IMR-90 (cell line): Measurements from ENCODE around the gene ACTR1A. TPM values are rescaled to one million over a fixed set of nuclear protein-coding genes. Genes with fewer than 3 reads are reported as not detected.

ENCODE experiments used
- ATAC-seq: fragments of 200-7000 bp; cut with Tn5 transposase; 2 replicates; pipeline ENCODE4 v1.9.1; 2020; ENCODE audit warnings: low read depth, mild to moderate bottlenecking, moderate library complexity
- BruUV-seq: library from RNA; stranded (reverse); fragments of 400-500 nt; replicated peaks from 2 replicates; lab custom pipeline; 2021; lab: Mats Ljungman, UMichigan
- CTCF ChIA-PET: fragments of 300-600 bp; formaldehyde crosslinking; extraction: SDS; loops from one replicate; lab custom pipeline; 2021; ENCODE audit warnings: antibody characterized with exemption; lab: Yijun Ruan, JAX
- POLR2A ChIA-PET: fragments of 300-600 bp; sonication (Branson Sonifier 250); formaldehyde crosslinking; loops from one replicate; lab custom pipeline; 2022; ENCODE audit warnings: antibody characterized with exemption; ENCODE audit not compliant: unreplicated experiment; lab: Charles Lee
- DNase-seq: peaks from one replicate; pipeline ENCODE4 v3.0.0; 2013
- H2AFZ ChIP-seq: replicated peaks from 2 replicates; pipeline ENCODE3; 2013; ENCODE audit warnings: low read length, mild to moderate bottlenecking; ENCODE audit not compliant: poor library complexity
- H2AK5ac ChIP-seq: 2 replicates; pipeline ENCODE4 v1.6.1; 2013; ENCODE audit warnings: low read depth, low read length, inconsistent platforms
- H2AK9ac ChIP-seq: replicated peaks from 2 replicates; pipeline ENCODE3; 2013; ENCODE audit warnings: mild to moderate bottlenecking, low read depth, low read length, moderate library complexity; ENCODE audit not compliant: poor library complexity
- H2BK120ac ChIP-seq: 2 replicates; pipeline ENCODE4 v1.6.1; 2013; ENCODE audit warnings: low read depth, low read length, inconsistent platforms
- H2BK15ac ChIP-seq: 3 replicates; pipeline ENCODE4 v1.6.1; 2013; ENCODE audit warnings: low read depth, low read length, inconsistent platforms
- H2BK20ac ChIP-seq: 2 replicates; pipeline ENCODE4 v1.6.1; 2013; ENCODE audit warnings: low read depth, mild to moderate bottlenecking, inconsistent platforms, low read length, moderate library complexity
- H2BK5ac ChIP-seq: 2 replicates; pipeline ENCODE4 v1.6.1; 2013; ENCODE audit warnings: mild to moderate bottlenecking, low read depth, low read length, inconsistent platforms; ENCODE audit not compliant: poor library complexity, severe bottlenecking
- H3K14ac ChIP-seq: replicated peaks from 2 replicates; pipeline ENCODE4 v1.6.1; 2013; ENCODE audit warnings: low read depth, low read length, inconsistent platforms
- H3K18ac ChIP-seq: 2 replicates; pipeline ENCODE4 v1.6.1; 2013; ENCODE audit warnings: low read depth, low read length, control low read depth
- H3K23ac ChIP-seq: 2 replicates; pipeline ENCODE4 v1.6.1; 2013; ENCODE audit warnings: low read depth, low read length, inconsistent platforms
- H3K27ac ChIP-seq: 2 replicates; pipeline ENCODE4 v1.5.1; 2013; ENCODE audit warnings: mild to moderate bottlenecking, control low read depth, low read length; ENCODE audit not compliant: insufficient read depth
- H3K27me3 ChIP-seq: 2 replicates; pipeline ENCODE4 v1.6.1; 2013; ENCODE audit warnings: low read length; ENCODE audit not compliant: control insufficient read depth, insufficient read depth
- H3K36me3 ChIP-seq: 2 replicates; pipeline ENCODE4 v1.6.1; 2013; ENCODE audit warnings: low read length, mixed read lengths; ENCODE audit not compliant: control insufficient read depth, insufficient read depth
- H3K4ac ChIP-seq: 2 replicates; pipeline ENCODE4 v1.6.1; 2013; ENCODE audit warnings: low read depth, low read length, inconsistent platforms
- H3K4me1 ChIP-seq: 2 replicates; pipeline ENCODE4 v1.6.1; 2013; ENCODE audit warnings: low read length, mixed read lengths; ENCODE audit not compliant: control insufficient read depth, insufficient read depth
- H3K4me2 ChIP-seq: 2 replicates; pipeline ENCODE4 v1.6.1; 2013; ENCODE audit warnings: low read depth, mild to moderate bottlenecking, control low read depth, low read length, moderate library complexity
- H3K4me3 ChIP-seq: 2 replicates; pipeline ENCODE4 v1.5.1; 2013; ENCODE audit warnings: low read depth, mild to moderate bottlenecking, control low read depth, low read length, moderate library complexity; ENCODE audit not compliant: insufficient read depth
- H3K56ac ChIP-seq: 2 replicates; pipeline ENCODE4 v1.6.1; 2013; ENCODE audit warnings: low read length, inconsistent platforms; ENCODE audit not compliant: insufficient read depth; ENCODE audit errors: extremely low read depth
- H3K79me1 ChIP-seq, 2 experiments: 2 replicates each; pipeline ENCODE4 v1.6.1; 2013; ENCODE audit warnings: low read length in 2 of 2, inconsistent platforms in 1 of 2, low read depth in 1 of 2
- H3K9ac ChIP-seq: 2 replicates; pipeline ENCODE4 v1.6.1; 2013; ENCODE audit warnings: low read depth, low read length, control low read depth
- H3K9me1 ChIP-seq: 2 replicates; pipeline ENCODE4 v1.6.1; 2013; ENCODE audit warnings: low read length, inconsistent platforms; ENCODE audit not compliant: insufficient read depth
- H3K9me3 ChIP-seq: 2 replicates; pipeline ENCODE4 v1.6.1; 2013; ENCODE audit warnings: low read length; ENCODE audit not compliant: control insufficient read depth, insufficient read depth
- H4K20me1 ChIP-seq: 2 replicates; pipeline ENCODE4 v1.6.1; 2013; ENCODE audit warnings: low read length, inconsistent platforms; ENCODE audit not compliant: insufficient read depth
- H4K5ac ChIP-seq: 2 replicates; pipeline ENCODE4 v1.6.1; 2013; ENCODE audit warnings: mild to moderate bottlenecking, low read depth, low read length, control low read depth
- H4K8ac ChIP-seq, 2 experiments: 2 replicates each; pipeline ENCODE4 v1.6.1; 2013; ENCODE audit warnings: low read depth in 2 of 2, low read length in 2 of 2, control low read depth in 1 of 2, inconsistent platforms in 1 of 2
- H4K91ac ChIP-seq: 2 replicates; pipeline ENCODE4 v1.6.1; 2013; ENCODE audit warnings: low read depth, low read length, inconsistent platforms; ENCODE audit not compliant: insufficient read depth
- BHLHE40 ChIP-seq: fragments of 150-350 bp; IDR thresholded peaks from 2 replicates; pipeline ENCODE4 v1.6.1; 2016; ENCODE audit warnings: mild to moderate bottlenecking, low read depth, low read length
- CEBPB ChIP-seq: IDR thresholded peaks from 2 replicates; pipeline ENCODE4 v1.6.1; 2012; ENCODE audit warnings: low read depth, low read length, improper control_type of control experiment
- CHD1 ChIP-seq: IDR thresholded peaks from 2 replicates; pipeline ENCODE4 v1.6.1; 2012; ENCODE audit warnings: low read depth, low read length, improper control_type of control experiment
- ELK1 ChIP-seq: fragments of 150-350 bp; IDR thresholded peaks from 2 replicates; pipeline ENCODE4 v1.6.1; 2016; ENCODE audit warnings: low read depth, mild to moderate bottlenecking, low read length, moderate library complexity, borderline replicate concordance
- MAFK ChIP-seq: IDR thresholded peaks from 2 replicates; pipeline ENCODE4 v1.6.1; 2012; ENCODE audit warnings: low read depth, low read length, improper control_type of control experiment
- MAZ ChIP-seq: IDR thresholded peaks from 2 replicates; pipeline ENCODE4 v1.6.1; 2012; ENCODE audit warnings: low read depth, mild to moderate bottlenecking, low read length, improper control_type of control experiment, moderate library complexity, borderline replicate concordance
- POLR2A ChIP-seq: IDR thresholded peaks from 2 replicates; pipeline ENCODE4 v1.6.1; 2012; ENCODE audit warnings: mild to moderate bottlenecking, low read depth, low read length
- RCOR1 ChIP-seq: IDR thresholded peaks from 2 replicates; pipeline ENCODE4 v1.6.1; 2012; ENCODE audit warnings: mild to moderate bottlenecking, low read length, improper control_type of control experiment; ENCODE audit not compliant: insufficient replicate concordance
- RFX5 ChIP-seq: IDR thresholded peaks from 2 replicates; pipeline ENCODE4 v1.8.0; 2012; ENCODE audit warnings: low read depth, mild to moderate bottlenecking, low read length, moderate library complexity
- SMC3 ChIP-seq: fragments of 150-350 bp; IDR thresholded peaks from 2 replicates; pipeline ENCODE4 v1.6.1; 2016; ENCODE audit warnings: low read depth, mild to moderate bottlenecking, antibody characterized with exemption, low read length, moderate library complexity
- WGBS, 2 experiments: methylation state at CpG; one replicate each; pipeline versions ENCODE4 v1.1.5 to v1.1.7; 2013; ENCODE audit warnings: missing lambda C conversion rate in 2 of 2; ENCODE audit not compliant: insufficient read length in 1 of 2; ENCODE audit errors: extremely low coverage in 2 of 2; 5-methylcytosine and 5-hydroxymethylcytosine counted together
- dilution Hi-C: fragments of 300-500 bp; cut with HindIII; formaldehyde crosslinking; loops from one replicate; pipeline ENCODE4 v1.14.3; 2018; ENCODE audit warnings: low sequenced_read_pairs; ENCODE audit not compliant: unreplicated experiment
- in situ Hi-C: fragments of 300-500 bp; cut with MboI; formaldehyde crosslinking; loops from 3 replicates; pipeline ENCODE4 v1.14.3; 2019; ENCODE audit warnings: low sequenced_read_pairs, inconsistent platforms, mixed read lengths
- intact Hi-C: fragments of 100-400 bp; cut with micrococcal nuclease; formaldehyde crosslinking; loops from 2 replicates; pipeline ENCODE4 v1.10.0; 2022
- polyA plus RNA-seq, 3 experiments: library from polyadenylated mRNA; depleted of rRNA; stranded (reverse); fragments of >200 nt; gene quantifications; 2 replicates each; pipeline ENCODE4 v1.2.3, GENCODE V29; 2012; ENCODE audit warnings: low replicate concordance in 1 of 3
- total RNA-seq: library from RNA; depleted of rRNA; stranded (reverse); fragments of >200 nt; gene quantifications from 2 replicates; pipeline ENCODE4 v1.2.3, GENCODE V29; 2012
- TF ChIP-seq, protein P1 (sequence below): fragments of 150-350 bp; IDR thresholded peaks from 2 replicates; pipeline ENCODE4 v1.6.1; 2017; ENCODE audit warnings: mild to moderate bottlenecking, antibody characterized with exemption, low read length, low read depth

Gene ACTR1A
- total and polyA plus RNA-seq, 2 of the 4 experiments (the other 2 are of a cell fraction): 142 to 157 TPM

GRCh38 chr10:102435133-102435497 lies 67.4 kb downstream of the ACTR1A start:
- Histone ChIP-seq H3K56ac (no peak overlapping the region), H3K14ac (peak overlapping the region; percentile 62; the same call in 1 of the 2 replicates), H3K4me1 (peaks cover 13% of the 10 kb centered on the region), H2BK20ac (no peak overlapping the region; the same call in 1 of the 2 replicates), H2BK15ac (no peak overlapping the region; the same call in 1 of the 3 replicates), H3K23ac (peak overlapping the region; percentile 49; the same call in 1 of the 2 replicates), H3K18ac (peak overlapping the region; percentile 69; the same call in 1 of the 2 replicates), H3K9ac (0 out of 2 replicates have a peak overlapping the region, but pooled peaks have one; percentile 1), H2BK5ac (no peak overlapping the region), H3K4me2 (no peak overlapping the region), H2BK120ac (peak overlapping the region; percentile 39; the same call in 1 of the 2 replicates), H2AK9ac (peak overlapping the region; percentile 12), H3K4ac (peak overlapping the region; percentile 34), H3K4me3 (no peak overlapping the region), H3K9me1 (peaks cover 5% of the 10 kb centered on the region; the same call in 1 of the 2 replicates), H3K36me3 (no peaks in the 10 kb centered on the region), H3K9me3 (no peaks in the 10 kb centered on the region), H4K91ac (peak overlapping the region; percentile 43; the same call in 1 of the 2 replicates), H4K20me1 (no peaks in the 10 kb centered on the region), H2AK5ac (peak overlapping the region; percentile 48; the same call in 1 of the 2 replicates), H3K79me1 (peaks cover 6 to 18% of the 10 kb centered on the region in 2 experiments; a peak in 3 of 4 replicates), H4K5ac (peak overlapping the region; percentile 87), H2AFZ (peak overlapping the region; percentile 85), H3K27ac (peak overlapping the region; percentile 23; the same call in 1 of the 2 replicates), H4K8ac (peak overlapping the region; percentile 34 to 94), H3K27me3 (no peaks in the 10 kb centered on the region)
- CTCF ChIA-PET: no interaction called here
- no TSS peak for BruUV-seq
- POLR2A ChIA-PET: interaction anchor here (0.6 kb wide), 1 partner anchor 18 kb away, joined by 5 read pairs; no protein-coding TSS in a partner anchor
- no peak for ATAC-seq
- TF ChIP-seq, protein P1, sequence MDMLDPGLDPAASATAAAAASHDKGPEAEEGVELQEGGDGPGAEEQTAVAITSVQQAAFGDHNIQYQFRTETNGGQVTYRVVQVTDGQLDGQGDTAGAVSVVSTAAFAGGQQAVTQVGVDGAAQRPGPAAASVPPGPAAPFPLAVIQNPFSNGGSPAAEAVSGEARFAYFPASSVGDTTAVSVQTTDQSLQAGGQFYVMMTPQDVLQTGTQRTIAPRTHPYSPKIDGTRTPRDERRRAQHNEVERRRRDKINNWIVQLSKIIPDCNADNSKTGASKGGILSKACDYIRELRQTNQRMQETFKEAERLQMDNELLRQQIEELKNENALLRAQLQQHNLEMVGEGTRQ: no peak
- TF ChIP-seq RFX5: no peak
- no peak for TF ChIP-seq MAZ
- TF ChIP-seq RCOR1: no peak
- no peak for TF ChIP-seq CEBPB
- no peak for TF ChIP-seq BHLHE40
- TF ChIP-seq CHD1: no peak
- TF ChIP-seq SMC3: no peak
- TF ChIP-seq POLR2A: no peak
- no peak for TF ChIP-seq MAFK
- TF ChIP-seq ELK1: no peak
- intact Hi-C loops: no loop called here
- dilution Hi-C loops: no loop called here
- 100% methylated on average over 1 of the region's 5 CpGs; no CpG with 5 or more reads in 1 of the 2 experiments for WGBS, 2 experiments
- no peak for DNase-seq
- in situ Hi-C loops: no loop called here
